ENCODE measurements around the gene FAM118A. TPM values are rescaled to one million over a fixed set of nuclear protein-coding genes. Genes with fewer than 3 reads are reported as not detected.

Gene FAM118A
- total RNA-seq, 4 donors from 2014 or later = 17.3 to 60.1 (median 37.9) TPM

GRCh38 chr22:45308957-45309421 is 745 bp upstream of the FAM118A start:
- no peak for TF ChIP-seq CTCF (IDR thresholded peaks at IDR 0.05; ENCODE audit: low read depth)

DNA sequence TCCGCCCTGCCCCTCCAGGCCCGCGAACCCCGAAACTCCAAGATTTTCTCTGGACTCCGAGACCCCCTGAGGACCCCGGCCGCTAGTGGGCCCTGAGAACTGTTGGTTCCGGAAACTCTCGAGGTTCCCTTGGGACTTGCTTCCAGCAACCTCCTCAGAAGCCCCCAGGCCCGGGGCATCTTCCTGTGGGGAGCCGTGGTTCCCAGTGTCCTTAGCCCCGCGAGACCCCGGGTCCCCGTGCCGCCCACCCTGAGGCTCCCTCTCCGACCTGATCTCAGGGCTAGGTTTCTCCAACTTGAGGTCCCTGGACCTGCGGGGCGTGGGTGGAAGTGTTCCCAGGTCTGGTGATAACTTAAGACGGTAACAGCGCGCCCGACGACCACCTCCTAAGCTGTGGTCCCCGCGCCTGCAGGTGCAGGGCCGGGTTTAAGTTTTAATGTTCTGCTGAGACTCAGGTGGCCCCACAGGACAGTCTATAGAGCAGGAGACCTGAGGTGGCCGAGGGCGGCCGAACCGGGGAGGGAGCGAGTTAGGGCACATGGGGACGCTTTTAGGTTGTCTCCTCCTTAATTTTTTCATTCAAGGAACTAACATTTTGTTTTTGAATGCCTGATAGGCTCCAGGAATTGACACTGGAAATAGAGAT is 720 bp downstream of the FAM118A start:
- no peak for TF ChIP-seq CTCF (IDR thresholded peaks at IDR 0.05; ENCODE audit: low read depth)

GRCh38 chr22:45310977-45311531 is 1.3 kb downstream of the FAM118A start:
- no peak for TF ChIP-seq CTCF (IDR thresholded peaks at IDR 0.05; ENCODE audit: low read depth)

GRCh38 chr22:45312415-45312814 is 2.7 kb downstream of the FAM118A start:
- no peak for TF ChIP-seq CTCF (IDR thresholded peaks at IDR 0.05; ENCODE audit: low read depth)

- TF ChIP-seq CTCF (IDR thresholded peaks at IDR 0.05; ENCODE audit: low read depth) = no peak
Observed at GRCh38 chr22:45312856-45313255, 3.1 kb downstream of the FAM118A start.

DNA sequence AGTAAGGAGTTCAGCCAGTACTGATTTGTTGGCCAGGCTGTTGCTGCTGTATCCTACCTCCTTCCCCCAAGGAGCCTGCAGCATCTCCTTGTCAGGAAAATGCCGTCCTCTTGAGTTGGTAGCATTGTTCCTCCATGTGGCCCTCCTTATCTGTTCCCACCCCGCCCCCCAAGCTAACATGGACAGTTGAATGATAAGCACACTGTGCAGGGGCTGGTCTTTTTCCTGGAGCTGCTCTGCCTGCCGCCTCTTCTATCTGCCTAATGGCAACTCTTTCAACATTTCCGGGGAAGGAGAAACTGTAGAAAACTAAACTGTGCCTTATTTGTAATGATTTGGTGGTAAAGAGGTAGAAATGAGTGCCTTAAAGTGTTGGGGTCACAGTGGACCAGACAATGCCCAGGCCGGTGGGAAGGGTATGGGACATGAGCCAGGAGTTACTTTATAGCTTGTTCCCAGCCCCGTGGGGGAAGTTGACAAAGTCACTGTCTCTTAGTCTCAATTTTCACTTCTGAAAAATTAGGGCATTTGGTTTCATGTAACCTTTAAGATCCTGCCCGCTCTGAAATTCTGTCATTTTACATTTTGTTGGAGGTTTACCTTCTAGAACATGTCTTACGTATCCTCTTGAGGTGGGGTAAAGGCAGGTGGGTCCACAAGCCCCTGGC is 4.5 kb downstream of the FAM118A start:
- no peak for TF ChIP-seq CTCF (IDR thresholded peaks at IDR 0.05; ENCODE audit: low read depth)

DNA sequence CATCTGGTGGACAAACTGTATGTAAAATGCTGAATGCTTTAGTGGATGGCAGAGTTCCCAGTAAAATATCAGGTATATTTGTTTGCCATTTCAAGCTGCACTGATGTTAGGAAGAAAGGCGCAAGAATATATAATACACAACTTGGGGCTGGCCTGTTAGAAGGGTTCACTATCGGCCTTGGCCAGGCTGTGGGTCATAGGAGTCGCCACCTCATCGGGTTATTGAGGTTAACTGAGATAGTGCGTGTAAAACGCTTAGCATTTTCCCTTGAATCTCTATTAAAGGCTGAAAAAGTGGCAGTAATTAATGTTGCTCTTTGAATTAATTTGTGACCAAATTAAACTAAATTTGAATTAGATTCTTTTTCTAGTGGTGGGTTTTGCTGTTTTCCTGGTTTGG is 5.1 kb downstream of the FAM118A start:
- no peak for TF ChIP-seq CTCF (IDR thresholded peaks at IDR 0.05; ENCODE audit: low read depth)
